ENCODE data around the gene IFT25. TPM values are rescaled to one million over a fixed set of nuclear protein-coding genes. Genes with fewer than 3 reads are reported as not detected.
"Not testable (repeated sequence)": the region's sequence is repeated elsewhere in the genome, so short reads cannot be mapped to it uniquely, and the experiment has no call there.

IFT25 gene
- total RNA-seq, 1 donor from 2014 or later = 59.9 TPM

DNA sequence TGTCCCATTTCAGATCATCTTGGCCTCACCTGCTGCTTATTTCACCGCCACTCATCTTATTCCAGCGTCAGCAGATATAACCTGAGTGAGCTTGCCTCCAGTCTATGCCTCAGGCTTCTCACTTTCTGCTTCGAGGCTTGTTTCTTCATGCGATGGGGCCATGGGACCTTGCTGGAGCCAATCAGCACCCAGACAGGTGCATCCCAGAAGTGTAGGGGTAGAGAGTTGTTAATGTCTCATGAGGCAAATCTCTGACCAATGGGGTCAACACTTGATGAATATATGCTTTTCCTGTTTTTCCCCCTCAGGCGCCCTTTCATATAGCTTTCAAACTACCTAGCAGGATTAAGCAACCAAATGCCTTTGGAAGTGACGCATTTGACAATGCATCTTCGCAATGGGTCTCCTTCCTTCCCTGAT lies 55.0 kb downstream of the IFT25 start:
- intact Hi-C loops (cut with micrococcal nuclease) = loop anchor here (1.0 to 2.0 kb wide), 2 partner anchors 26 to 163 kb away; partner anchors contain the start of genes TCEANC2 and TMEM59

- intact Hi-C loops (cut with micrococcal nuclease) = loop anchor here (1.0 to 2.0 kb wide), 10 partner anchors 27 to 827 kb away; partner anchors contain the start of genes CPT2, IFT25, NDC1 and TCEANC2
These were observed 55.9 kb downstream of the IFT25 start, which contains the start of gene YIPF1 for GRCh38 chr1:53889304-53890298. Gene YIPF1 (minus strand): TSS chr1:53889797. CDS start chr1:53888937, 860 bp downstream.

DNA sequence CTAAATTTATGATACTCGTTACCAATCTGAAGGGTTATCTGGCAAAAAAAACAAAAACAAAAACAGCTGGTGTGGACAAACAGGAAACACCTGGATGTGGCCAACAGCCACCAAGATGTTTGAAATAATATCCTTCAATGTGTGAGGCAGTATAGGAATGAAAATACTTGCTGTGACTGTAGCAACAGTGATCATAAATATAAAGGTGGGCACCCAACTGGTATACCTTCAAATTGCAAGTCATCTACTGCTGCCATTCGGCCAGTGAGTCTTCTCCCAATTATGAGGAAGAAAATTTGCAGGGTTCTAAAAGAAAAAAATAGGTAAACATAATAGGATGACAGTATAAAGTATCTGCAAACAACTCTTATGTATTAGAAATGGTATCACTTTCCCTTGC lies 56.8 kb downstream of the IFT25 start:
- intact Hi-C loops (cut with micrococcal nuclease) = loop anchor here (1.0 to 2.0 kb wide), 8 partner anchors 28 to 828 kb away; partner anchors contain the start of genes CPT2, IFT25 and NDC1

DNA sequence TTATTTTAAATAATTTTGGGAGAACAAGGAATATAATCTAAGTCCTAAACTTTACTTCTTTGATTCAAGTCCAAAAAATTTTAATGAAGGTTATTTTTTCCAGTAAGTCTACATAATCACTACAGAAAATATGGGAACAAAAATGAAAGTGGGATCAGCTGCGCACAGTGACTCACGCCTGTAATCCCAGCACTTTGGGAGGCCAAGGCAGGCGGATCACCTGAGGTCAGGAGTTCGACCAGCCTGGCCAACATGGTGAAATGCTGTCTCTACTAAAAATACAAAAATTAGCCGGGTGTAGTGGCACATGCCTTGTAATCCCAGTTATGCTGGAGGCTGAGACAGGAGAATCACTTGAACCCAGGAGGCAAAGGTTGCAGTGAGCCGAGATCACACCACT lies 61.9 kb downstream of the IFT25 start:
- intact Hi-C loops (cut with micrococcal nuclease) = not testable (repeated sequence)

- intact Hi-C loops (cut with micrococcal nuclease) = not testable (repeated sequence)
These were observed 63.6 kb downstream of the IFT25 start for GRCh38 chr1:53881853-53882252.

GRCh38 chr1:53878492-53879105 lies 66.9 kb downstream of the IFT25 start:
- intact Hi-C loops (cut with micrococcal nuclease) = loop anchor here (1.0 kb wide), 3 partner anchors 71 to 175 kb away; partner anchors contain the start of genes TCEANC2 and TMEM59

DNA sequence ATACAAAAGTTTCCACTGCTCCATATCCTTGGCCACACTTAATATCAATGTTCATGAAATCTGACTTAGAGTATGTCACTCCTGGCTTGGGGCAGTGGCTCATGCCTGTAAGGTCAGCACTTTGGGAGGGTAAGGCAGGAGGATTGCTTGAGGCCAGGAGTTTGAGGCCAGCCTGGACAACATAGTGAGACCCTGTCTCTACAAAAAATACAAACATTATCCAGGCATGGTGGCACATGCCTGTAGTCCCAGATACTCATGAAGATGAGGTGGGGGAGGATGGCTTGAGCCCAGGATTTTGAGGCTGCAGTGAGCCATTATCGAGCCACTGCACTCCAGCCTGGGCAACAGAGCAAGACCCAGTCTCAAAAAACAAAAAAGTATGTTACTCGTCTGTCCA lies 70.3 kb downstream of the IFT25 start:
- intact Hi-C loops (cut with micrococcal nuclease) = not testable (repeated sequence)

GRCh38 chr1:53871773-53872484 lies 73.6 kb downstream of the IFT25 start:
- intact Hi-C loops (cut with micrococcal nuclease) = no loop called here

Other genes with a start within 250 kb of the IFT25 start
- not detected in 2 replicates for gene GLIS1, start 206.5 kb downstream of the IFT25 start, total RNA-seq
- gene NDC1, start 107.4 kb downstream of the IFT25 start, total RNA-seq = 20.7 and 21.7 TPM in 2 replicates
- 20.1 and 23.1 TPM in 2 replicates for gene YIPF1, start 55.9 kb downstream of the IFT25 start, total RNA-seq
- not detected in 2 replicates for gene DIO1, start 51.5 kb downstream of the IFT25 start, total RNA-seq
- 19.3 TPM in 2 replicates for gene LRRC42, start 651 bp upstream of the IFT25 start, total RNA-seq
- not detected in 2 replicates for gene LDLRAD1, start 72.5 kb upstream of the IFT25 start, total RNA-seq
- 194 and 203 TPM in 2 replicates for gene TMEM59, start 107.5 kb upstream of the IFT25 start, total RNA-seq
- 9.9 and 11.8 TPM in 2 replicates for gene TCEANC2, start 107.9 kb upstream of the IFT25 start, total RNA-seq
- gene CDCP2, start 207.3 kb upstream of the IFT25 start, total RNA-seq = not detected in 2 replicates

Measured in T-helper 1 cell treated with Interleukin-12 subunit alpha and Interleukin-12 subunit beta and Interleukin-4 antibody, amounts not matched to agents 30 ng/mL and 1 ng/mL, for 36 hours (primary cell).